Measurements from ENCODE around the gene FBXL14.
"Not testable (repeated sequence)": the region's sequence is repeated elsewhere in the genome, so short reads cannot be mapped to it uniquely, and the experiment has no call there.

Gene FBXL14

GRCh38 chr12:1565172-1565571, 29.2 kb downstream of the FBXL14 start:
- Histone ChIP-seq H3K9me3 (ENCODE audit: control insufficient read depth in 2 of 2, low read length in 2 of 2) (no peaks in the 10 kb centered on the region), H3K4me3 (ENCODE audit: low read length in 2 of 2) (no peak overlapping the region), H3K9ac (ENCODE audit: low read length in 2 of 2) (no peak overlapping the region), H3K27ac (ENCODE audit: low read length) (no peak overlapping the region), H3K36me3 (ENCODE audit: control insufficient read depth in 2 of 2, insufficient read depth in 2 of 2, low read length in 2 of 2) (peaks cover 8 to 9% of the 10 kb centered on the region in 2 donors), H3K27me3 (ENCODE audit: control insufficient read depth in 1 of 2, insufficient read depth in 2 of 2, low read length in 2 of 2) (no peaks in the 10 kb centered on the region), H3K4me1 (ENCODE audit: control insufficient read depth, insufficient read depth, low read length) (no peaks in the 10 kb centered on the region)

- H3K9ac ChIP-seq (ENCODE audit: low read length in 2 of 2) = no peak overlapping the region
- H3K4me3 ChIP-seq (ENCODE audit: low read length in 2 of 2) = no peak overlapping the region
- H3K4me1 ChIP-seq (ENCODE audit: control insufficient read depth, insufficient read depth, low read length) = no peaks in the 10 kb centered on the region
- no peaks in the 10 kb centered on the region for H3K27me3 ChIP-seq (ENCODE audit: control insufficient read depth in 1 of 2, insufficient read depth in 2 of 2, low read length in 2 of 2)
- no peak overlapping the region for H3K27ac ChIP-seq (ENCODE audit: low read length)
- H3K36me3 ChIP-seq (ENCODE audit: control insufficient read depth in 2 of 2, insufficient read depth in 2 of 2, low read length in 2 of 2) = peaks cover 8 to 9% of the 10 kb centered on the region in 2 donors
- H3K9me3 ChIP-seq (ENCODE audit: control insufficient read depth in 2 of 2, low read length in 2 of 2) = no peaks in the 10 kb centered on the region
Observed at GRCh38 chr12:1564067-1564466, 30.3 kb downstream of the FBXL14 start.

- H3K4me1 ChIP-seq (ENCODE audit: control insufficient read depth, insufficient read depth, low read length) = no peaks in the 10 kb centered on the region
- H3K27me3 ChIP-seq (ENCODE audit: control insufficient read depth in 1 of 2, insufficient read depth in 2 of 2, low read length in 2 of 2) = no peaks in the 10 kb centered on the region
- H3K36me3 ChIP-seq (ENCODE audit: control insufficient read depth in 2 of 2, insufficient read depth in 2 of 2, low read length in 2 of 2) = peaks cover 8 to 9% of the 10 kb centered on the region in 2 donors
- H3K27ac ChIP-seq (ENCODE audit: low read length) = no peak overlapping the region
- no peak overlapping the region for H3K4me3 ChIP-seq (ENCODE audit: low read length in 2 of 2)
- no peak overlapping the region for H3K9ac ChIP-seq (ENCODE audit: low read length in 2 of 2)
- H3K9me3 ChIP-seq (ENCODE audit: control insufficient read depth in 2 of 2, low read length in 2 of 2) = no peaks in the 10 kb centered on the region
Observed at GRCh38 chr12:1562813-1563407, 31.5 kb downstream of the FBXL14 start.

- H3K27ac ChIP-seq (ENCODE audit: low read length) = no peak overlapping the region
- H3K9me3 ChIP-seq (ENCODE audit: control insufficient read depth in 2 of 2, low read length in 2 of 2) = no peaks in the 10 kb centered on the region
- H3K36me3 ChIP-seq (ENCODE audit: control insufficient read depth in 2 of 2, insufficient read depth in 2 of 2, low read length in 2 of 2) = peaks cover 5 to 6% of the 10 kb centered on the region in 2 donors
- H3K27me3 ChIP-seq (ENCODE audit: control insufficient read depth in 1 of 2, insufficient read depth in 2 of 2, low read length in 2 of 2) = no peaks in the 10 kb centered on the region
- H3K9ac ChIP-seq (ENCODE audit: low read length in 2 of 2) = no peak overlapping the region
- H3K4me1 ChIP-seq (ENCODE audit: control insufficient read depth, insufficient read depth, low read length) = no peaks in the 10 kb centered on the region
- no peak overlapping the region for H3K4me3 ChIP-seq (ENCODE audit: low read length in 2 of 2)
Observed at GRCh38 chr12:1560704-1561103, 33.7 kb downstream of the FBXL14 start.

- Histone ChIP-seq H3K27ac (ENCODE audit: low read length) (no peak overlapping the region), H3K36me3 (ENCODE audit: control insufficient read depth in 2 of 2, insufficient read depth in 2 of 2, low read length in 2 of 2) (no peaks in the 10 kb centered on the region), H3K9ac (ENCODE audit: low read length in 2 of 2) (no peak overlapping the region), H3K9me3 (ENCODE audit: control insufficient read depth in 2 of 2, low read length in 2 of 2) (no peaks in the 10 kb centered on the region), H3K4me3 (ENCODE audit: low read length in 2 of 2) (no peak overlapping the region), H3K4me1 (ENCODE audit: control insufficient read depth, insufficient read depth, low read length) (no peaks in the 10 kb centered on the region), H3K27me3 (ENCODE audit: control insufficient read depth in 1 of 2, insufficient read depth in 2 of 2, low read length in 2 of 2) (no peaks in the 10 kb centered on the region)
Observed at GRCh38 chr12:1559676-1560091, 34.7 kb downstream of the FBXL14 start.

GRCh38 chr12:1558108-1558507, 36.3 kb downstream of the FBXL14 start:
- H3K9ac ChIP-seq (ENCODE audit: low read length in 2 of 2); H3K27ac ChIP-seq (ENCODE audit: low read length); H3K9me3 ChIP-seq (ENCODE audit: control insufficient read depth in 2 of 2, low read length in 2 of 2); H3K4me3 ChIP-seq (ENCODE audit: low read length in 2 of 2); H3K27me3 ChIP-seq (ENCODE audit: control insufficient read depth in 1 of 2, insufficient read depth in 2 of 2, low read length in 2 of 2); H3K36me3 ChIP-seq (ENCODE audit: control insufficient read depth in 2 of 2, insufficient read depth in 2 of 2, low read length in 2 of 2); H3K4me1 ChIP-seq (ENCODE audit: control insufficient read depth, insufficient read depth, low read length): not testable (repeated sequence)

GRCh38 chr12:1553987-1554982, 40.1 kb downstream of the FBXL14 start:
- no peaks in the 10 kb centered on the region for H3K4me1 ChIP-seq (ENCODE audit: control insufficient read depth, insufficient read depth, low read length)
- H3K4me3 ChIP-seq (ENCODE audit: low read length in 2 of 2) = no peak overlapping the region
- no peaks in the 10 kb centered on the region for H3K27me3 ChIP-seq (ENCODE audit: control insufficient read depth in 1 of 2, insufficient read depth in 2 of 2, low read length in 2 of 2)
- H3K9me3 ChIP-seq (ENCODE audit: control insufficient read depth in 2 of 2, low read length in 2 of 2) = no peaks in the 10 kb centered on the region
- H3K36me3 ChIP-seq (ENCODE audit: control insufficient read depth in 2 of 2, insufficient read depth in 2 of 2, low read length in 2 of 2) = no peaks in the 10 kb centered on the region
- no peak overlapping the region for H3K27ac ChIP-seq (ENCODE audit: low read length)
- no peak overlapping the region for H3K9ac ChIP-seq (ENCODE audit: low read length in 2 of 2)

- H3K27ac ChIP-seq (ENCODE audit: low read length) = no peak overlapping the region
- no peaks in the 10 kb centered on the region for H3K9me3 ChIP-seq (ENCODE audit: control insufficient read depth in 2 of 2, low read length in 2 of 2)
- no peaks in the 10 kb centered on the region for H3K36me3 ChIP-seq (ENCODE audit: control insufficient read depth in 2 of 2, insufficient read depth in 2 of 2, low read length in 2 of 2)
- H3K4me3 ChIP-seq (ENCODE audit: low read length in 2 of 2) = no peak overlapping the region
- no peaks in the 10 kb centered on the region for H3K27me3 ChIP-seq (ENCODE audit: control insufficient read depth in 1 of 2, insufficient read depth in 2 of 2, low read length in 2 of 2)
- H3K9ac ChIP-seq (ENCODE audit: low read length in 2 of 2) = no peak overlapping the region
- no peaks in the 10 kb centered on the region for H3K4me1 ChIP-seq (ENCODE audit: control insufficient read depth, insufficient read depth, low read length)
Observed at GRCh38 chr12:1553536-1553935, 40.8 kb downstream of the FBXL14 start.

GRCh38 chr12:1552911-1553491, 41.4 kb downstream of the FBXL14 start:
- Histone ChIP-seq H3K27me3 (ENCODE audit: control insufficient read depth in 1 of 2, insufficient read depth in 2 of 2, low read length in 2 of 2) (no peaks in the 10 kb centered on the region), H3K9ac (ENCODE audit: low read length in 2 of 2) (no peak overlapping the region), H3K27ac (ENCODE audit: low read length) (no peak overlapping the region), H3K4me3 (ENCODE audit: low read length in 2 of 2) (no peak overlapping the region), H3K4me1 (ENCODE audit: control insufficient read depth, insufficient read depth, low read length) (no peaks in the 10 kb centered on the region), H3K9me3 (ENCODE audit: control insufficient read depth in 2 of 2, low read length in 2 of 2) (no peaks in the 10 kb centered on the region), H3K36me3 (ENCODE audit: control insufficient read depth in 2 of 2, insufficient read depth in 2 of 2, low read length in 2 of 2) (no peaks in the 10 kb centered on the region)

- no peak overlapping the region for H3K9ac ChIP-seq (ENCODE audit: low read length in 2 of 2)
- H3K27ac ChIP-seq (ENCODE audit: low read length) = no peak overlapping the region
- no peaks in the 10 kb centered on the region for H3K9me3 ChIP-seq (ENCODE audit: control insufficient read depth in 2 of 2, low read length in 2 of 2)
- no peaks in the 10 kb centered on the region for H3K4me1 ChIP-seq (ENCODE audit: control insufficient read depth, insufficient read depth, low read length)
- no peak overlapping the region for H3K4me3 ChIP-seq (ENCODE audit: low read length in 2 of 2)
- H3K36me3 ChIP-seq (ENCODE audit: control insufficient read depth in 2 of 2, insufficient read depth in 2 of 2, low read length in 2 of 2) = no peaks in the 10 kb centered on the region
- H3K27me3 ChIP-seq (ENCODE audit: control insufficient read depth in 1 of 2, insufficient read depth in 2 of 2, low read length in 2 of 2) = no peaks in the 10 kb centered on the region
Observed at GRCh38 chr12:1552171-1552570, 42.2 kb downstream of the FBXL14 start.
